KBM-7 (cell line): Measurements from ENCODE around the gene OR8B2.

Experiments
- DNase-seq: peaks from one replicate; pipeline ENCODE4 v3.0.0-alpha.2; 2015
- in situ Hi-C: fragments of 300-500 bp; cut with MboI; formaldehyde crosslinking; loops from 2 replicates; pipeline ENCODE4 v1.14.3; 2020; ENCODE audit warnings: low sequenced_read_pairs, low pct_unique_long_range_greater_than_20kb, mixed read lengths

The OR8B2 gene

DNA sequence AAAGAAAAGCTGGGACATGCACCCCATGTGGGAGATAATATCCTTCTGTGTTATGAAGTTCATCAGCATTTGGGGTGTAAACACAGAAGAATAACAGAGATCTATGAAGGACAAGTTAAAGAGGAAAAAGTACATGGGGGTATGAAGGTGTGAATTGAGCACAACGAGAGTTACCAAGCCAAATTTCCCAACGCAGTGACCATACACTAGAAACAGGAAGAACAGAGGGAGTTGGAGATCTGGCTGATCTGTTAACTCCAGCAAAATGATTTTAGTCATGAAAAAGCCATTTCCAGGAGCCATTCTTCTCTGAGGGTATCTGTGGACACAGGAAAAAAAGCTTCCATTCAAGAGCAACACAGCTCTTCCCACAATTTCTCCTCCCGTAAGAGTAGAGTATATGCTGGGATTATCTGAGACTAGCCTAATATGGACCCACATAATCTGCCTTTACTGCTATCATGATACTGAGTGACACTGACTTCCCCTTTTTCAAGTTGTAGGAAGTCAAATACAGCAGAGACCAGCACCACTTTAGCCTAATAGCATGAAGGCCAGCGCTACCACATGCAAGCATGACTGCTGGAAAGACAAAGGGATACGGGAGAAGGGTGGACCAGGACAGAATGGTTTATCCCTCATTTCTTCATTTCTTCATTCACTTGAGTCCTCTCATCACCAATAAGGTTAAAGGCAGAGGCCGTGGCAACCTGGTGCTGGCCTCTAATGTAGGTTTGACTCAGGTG is 44.7 kb downstream of the OR8B2 start:
- in situ Hi-C loops = no loop called here
- peak; percentile 4 for DNase-seq
